K562 (cell line): ENCODE data around the gene THADA. TPM values are rescaled to one million over a fixed set of nuclear protein-coding genes. Genes with fewer than 3 reads are reported as not detected.
A peak's percentile ranks its signal among the peaks of the same experiment; 100 is the strongest.

Experiments
- ATAC-seq: fragments of 200-7000 bp; cut with Tn5 transposase; 3 replicates; pipeline ENCODE4 v1.9.1; 2020; ENCODE audit warnings: moderate library complexity
- BruUV-seq: library from RNA; stranded (reverse); fragments of 400-500 nt; replicated peaks from 2 replicates; lab custom pipeline; 2021; lab: Mats Ljungman, UMichigan
- CTCF ChIA-PET: fragments of 300-600 bp; formaldehyde crosslinking; extraction: SDS; loops from one replicate; lab custom pipeline; 2021; ENCODE audit warnings: low intra/inter-chr PET ratio; lab: Yijun Ruan, JAX
- POLR2A ChIA-PET: fragments of 300-600, 350-650 bp; sonication (Branson Sonifier 250); formaldehyde crosslinking; extraction: SDS; loops from one replicate; lab custom pipeline; 2021; ENCODE audit warnings: antibody characterized with exemption, inconsistent platforms; lab: Yijun Ruan, JAX
- DNase-seq, 4 experiments: peaks; one replicate each; pipeline versions ENCODE4 v3.0.0 to v3.0.0-alpha.2; 2011 to 2018; ENCODE audit warnings: low spot score in 3 of 4, mixed read lengths in 3 of 4; ENCODE audit errors: extremely low read depth in 1 of 4
- FAIRE-seq: peaks from 2 replicates; lab custom pipeline; 2011; peaks lifted over from hg19 to GRCh38; lab: Jason Lieb, UNC
- H2AFZ ChIP-seq: 2 replicates; pipeline ENCODE4 v1.6.0; 2011; ENCODE audit warnings: low read depth, low read length, control low read depth, inconsistent platforms
- H3K27ac ChIP-seq: fragments of 200-600 bp; 3 replicates; pipeline ENCODE4 v1.8.0; 2011; ENCODE audit warnings: low read depth, mild to moderate bottlenecking, control low read depth, inconsistent platforms, low read length, moderate library complexity, mixed read lengths; ENCODE audit errors: extremely low read depth
- H3K27me3 ChIP-seq, 2 experiments: fragments of 300-600 bp in 1 of 2; 2 replicates in 1 of 2; 3 replicates in 1 of 2; pipeline versions ENCODE4 v1.6.0 to v1.8.0; 2011; ENCODE audit warnings: inconsistent platforms in 2 of 2, low read length in 2 of 2, mild to moderate bottlenecking in 1 of 2, mixed read lengths in 1 of 2, moderate library complexity in 1 of 2; ENCODE audit not compliant: control insufficient read depth in 2 of 2, insufficient read depth in 2 of 2
- H3K36me3 ChIP-seq: fragments of 300-600 bp; 3 replicates; pipeline ENCODE4 v1.8.0; 2011; ENCODE audit warnings: mild to moderate bottlenecking, low read length, inconsistent platforms; ENCODE audit not compliant: control insufficient read depth, insufficient read depth
- H3K4me1 ChIP-seq, 2 experiments: fragments of 200-600 bp in 1 of 2; replicated peaks in 1 of 2; 2 replicates in 1 of 2; 3 replicates in 1 of 2; pipeline versions ENCODE4 v1.5.1 to v1.8.0; 2011; ENCODE audit warnings: inconsistent platforms in 2 of 2, low read length in 2 of 2, mild to moderate bottlenecking in 1 of 2, mixed read lengths in 1 of 2, moderate library complexity in 1 of 2; ENCODE audit not compliant: control insufficient read depth in 2 of 2, insufficient read depth in 2 of 2
- H3K4me2 ChIP-seq: 2 replicates; pipeline ENCODE4 v1.6.1; 2011; ENCODE audit warnings: low read length, control low read depth, inconsistent platforms, mixed read lengths; ENCODE audit not compliant: insufficient read depth
- H3K4me3 ChIP-seq: fragments of 200-600 bp; sonication (generic), shearing (Covaris generic); 2 replicates; pipeline ENCODE4 v1.5.1; 2016; ENCODE audit warnings: control low read depth, inconsistent platforms
- H3K79me2 ChIP-seq: fragments of 200-600 bp; 3 replicates; pipeline ENCODE4 v1.8.0; 2011; ENCODE audit warnings: low read length, inconsistent platforms; ENCODE audit not compliant: control insufficient read depth, insufficient read depth
- H3K9ac ChIP-seq, 2 experiments: 2 replicates each; pipeline versions ENCODE4 v1.6.0 to v1.6.1; 2011; ENCODE audit warnings: low read depth in 2 of 2, low read length in 2 of 2, control low read depth in 1 of 2, inconsistent platforms in 1 of 2, mild to moderate bottlenecking in 1 of 2, mixed read lengths in 1 of 2; ENCODE audit not compliant: insufficient read depth in 1 of 2
- H3K9me1 ChIP-seq: one replicate; pipeline ENCODE4 v1.6.0; 2011; ENCODE audit warnings: inconsistent platforms, mild to moderate bottlenecking, low read length, moderate library complexity; ENCODE audit not compliant: control insufficient read depth, insufficient read depth
- H3K9me3 ChIP-seq: replicated peaks from 2 replicates; pipeline ENCODE4 v1.5.1; 2011; ENCODE audit warnings: low read depth, low read length, inconsistent platforms; ENCODE audit not compliant: control insufficient read depth, insufficient read depth
- H4K20me1 ChIP-seq: replicated peaks from 2 replicates; pipeline ENCODE4 v1.6.1; 2011; ENCODE audit warnings: low read length, inconsistent platforms, mixed read lengths; ENCODE audit not compliant: control insufficient read depth, insufficient read depth
- BRD4 ChIP-seq: fragments of 200-600 bp; sonication (generic); IDR thresholded peaks from 2 replicates; pipeline ENCODE4 v1.6.1; 2017; ENCODE audit warnings: inconsistent platforms
- BRD9 ChIP-seq: fragments of 450-650 bp; IDR thresholded peaks from 2 replicates; pipeline ENCODE4 v1.6.1; 2018; ENCODE audit warnings: low read depth; ENCODE audit not compliant: partially characterized antibody
- CUX1 ChIP-seq: fragments of 200-800 bp; sonication (Bioruptor generic); IDR thresholded peaks from 2 replicates; pipeline ENCODE4 v1.6.1; 2016; ENCODE audit warnings: missing genetic modification characterization, missing compliant biosample characterization
- CXXC5 ChIP-seq: fragments of 250-450 bp; sonication (Bioruptor Pico); IDR thresholded peaks from 2 replicates; pipeline ENCODE4 v1.8.0; 2022; ENCODE audit warnings: inconsistent platforms, mild to moderate bottlenecking, moderate library complexity
- KHSRP ChIP-seq: fragments of 450-650 bp; IDR thresholded peaks from 2 replicates; pipeline ENCODE4 v1.6.1; 2017
- PCBP1 ChIP-seq: fragments of 200-400 bp; formaldehyde crosslinking; IDR thresholded peaks from 2 replicates; pipeline ENCODE4 v1.6.1; 2018; ENCODE audit warnings: mild to moderate bottlenecking, low read depth, low read length; ENCODE audit not compliant: poor library complexity, severe bottlenecking
- ZKSCAN8 ChIP-seq: fragments of 200-800 bp; sonication (Bioruptor generic); IDR thresholded peaks from 2 replicates; pipeline ENCODE4 v1.6.1; 2016; ENCODE audit warnings: missing genetic modification characterization, missing compliant biosample characterization
- ZNF140 ChIP-seq: fragments of 250-450 bp; sonication (Bioruptor Pico); IDR thresholded peaks from 2 replicates; pipeline ENCODE4 v1.8.0; 2021; ENCODE audit warnings: moderate library complexity, mild to moderate bottlenecking, inconsistent platforms
- ZNF696 ChIP-seq: fragments of 250-450 bp; sonication (Bioruptor Pico); conservative IDR thresholded peaks from 2 replicates; pipeline ENCODE4 v1.4.0; 2020; ENCODE audit warnings: mild to moderate bottlenecking, moderate library complexity
- WGBS: fragments of 100-300 bp; shearing (Covaris generic); methylation state at CpG from one replicate; pipeline ENCODE4 v1.1.6; 2016; ENCODE audit warnings: low coverage, mixed read lengths; ENCODE audit not compliant: insufficient coverage; ENCODE audit errors: missing lambda C conversion rate; 5-methylcytosine and 5-hydroxymethylcytosine counted together
- in situ Hi-C: fragments of 300-500 bp; cut with MboI; formaldehyde crosslinking; loops from 4 replicates; pipeline ENCODE4 v1.15.0; 2018; ENCODE audit warnings: inconsistent platforms, mixed read lengths
- intact Hi-C: fragments of 100-400 bp; cut with micrococcal nuclease; formaldehyde crosslinking; loops from 2 replicates; pipeline ENCODE4 v1.14.2; 2022
- polyA plus RNA-seq, 8 experiments: library from polyadenylated mRNA; depleted of rRNA in 4 of 8; stranded (reverse) in 5 of 8; unstranded in 3 of 8; fragments of >200 nt; fragmentation: Nextera tagmentation in 2 of 8; fragmentation: Illumina TruSeq in 1 of 8; extraction: Ambion mirVana in 2 of 8; extraction: Trizol in 1 of 8; gene quantifications; 2 replicates each; pipeline versions ENCODE4 v1.2.1 to v1.2.3, GENCODE V29; 2011 to 2014; ENCODE audit warnings: inconsistent platforms in 1 of 8, missing spikeins in 1 of 8
- total RNA-seq, 7 experiments: library from RNA; depleted of rRNA in 6 of 7; stranded (reverse); fragments of >200 nt in 6 of 7; fragmentation: Illumina TruSeq in 2 of 7; extraction: Trizol in 2 of 7; gene quantifications; 2 replicates each; pipeline versions ENCODE4 v1.2.1 to v1.2.3, GENCODE V29; 2011 to 2021; ENCODE audit warnings: low replicate concordance in 1 of 7
- TF ChIP-seq, protein P1 (sequence below): fragments of 450-650 bp; IDR thresholded peaks from 2 replicates; pipeline ENCODE4 v1.7.1; 2018; ENCODE audit warnings: mild to moderate bottlenecking, low read depth; ENCODE audit not compliant: partially characterized antibody
- TF ChIP-seq, protein P2 (sequence below), 2 experiments: IDR thresholded peaks in 1 of 2; conservative IDR thresholded peaks in 1 of 2; 2 replicates each; pipeline ENCODE4 v1.6.1; 2016; ENCODE audit warnings: low read depth in 2 of 2, mild to moderate bottlenecking in 1 of 2, missing compliant biosample characterization in 1 of 2, missing genetic modification characterization in 1 of 2, moderate library complexity in 1 of 2

Gene THADA
- total and polyA plus RNA-seq, 9 of the 15 experiments (the other 6 are each of a cell fraction or from before 2014, with no cell fraction given): 17.8 to 34.7 (median 31.9) TPM

DNA sequence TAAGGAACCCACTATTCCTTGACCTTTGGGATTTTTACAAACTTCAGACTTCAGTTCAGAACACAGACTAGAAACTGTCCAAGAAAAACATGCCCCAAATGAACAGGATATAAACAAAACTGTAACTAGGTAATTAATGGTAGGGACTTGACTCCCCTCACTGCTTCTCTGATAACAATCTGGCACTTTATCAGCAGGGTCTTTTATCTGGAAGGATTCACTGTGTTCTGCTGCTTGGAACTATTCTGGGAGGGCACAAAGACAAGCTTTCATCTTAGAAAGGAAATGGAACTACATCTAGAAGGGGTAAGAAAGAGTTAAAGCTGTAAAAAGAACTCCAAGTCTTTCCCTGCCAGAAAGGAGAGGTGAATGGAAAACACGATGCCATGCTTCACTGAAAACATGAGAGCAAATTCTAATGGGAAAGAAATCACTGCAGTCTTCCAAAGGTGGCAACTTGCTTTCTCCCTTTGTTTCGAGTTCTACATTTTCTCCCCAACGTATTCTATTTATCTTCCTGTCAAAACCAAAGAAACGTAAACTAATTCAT lies 181.2 kb downstream of the THADA start:
- no TSS peak for BruUV-seq
- no peaks in the 10 kb centered on the region for H3K27me3 ChIP-seq
- H3K4me2 ChIP-seq: no peak overlapping the region
- POLR2A ChIA-PET: interaction anchor here (0.6 to 1.4 kb wide), 2 partner anchors 26 to 120 kb away, joined by 4 to 5 read pairs; no protein-coding TSS in a partner anchor
- no peak overlapping the region for H3K27ac ChIP-seq
- no peak overlapping the region for H3K4me3 ChIP-seq
- H3K9me3 ChIP-seq: no peaks in the 10 kb centered on the region
- H4K20me1 ChIP-seq: no peaks in the 10 kb centered on the region
- H3K9ac ChIP-seq: no peak overlapping the region
- WGBS: 59% methylated on average over 4 of the region's 4 CpGs
- peak; percentile 42 for FAIRE-seq
- DNase-seq: no peak
- in situ Hi-C loops (no loop called here), intact Hi-C loops (no loop called here)
- H3K79me2 ChIP-seq: no peaks in the 10 kb centered on the region
- no peaks in the 10 kb centered on the region; a peak in 1 of 5 replicates for H3K4me1 ChIP-seq
- no peak for ATAC-seq
- H2AFZ ChIP-seq: no peak overlapping the region
- H3K9me1 ChIP-seq: no peaks in the 10 kb centered on the region
- CTCF ChIA-PET: no interaction called here
- peaks cover 4% of the 10 kb centered on the region; the same call in 1 of the 3 replicates for H3K36me3 ChIP-seq
- TF ChIP-seq BRD9 (no peak), PCBP1 (no peak), KHSRP (no peak), CUX1 (no peak), CXXC5 (CRISPR knock-in tag) (no peak), ZNF696 (no peak), ZNF140 (CRISPR knock-in tag) (no peak), BRD4 (no peak), ZKSCAN8 (CRISPR knock-in tag) (no peak)
- TF ChIP-seq, protein P1, sequence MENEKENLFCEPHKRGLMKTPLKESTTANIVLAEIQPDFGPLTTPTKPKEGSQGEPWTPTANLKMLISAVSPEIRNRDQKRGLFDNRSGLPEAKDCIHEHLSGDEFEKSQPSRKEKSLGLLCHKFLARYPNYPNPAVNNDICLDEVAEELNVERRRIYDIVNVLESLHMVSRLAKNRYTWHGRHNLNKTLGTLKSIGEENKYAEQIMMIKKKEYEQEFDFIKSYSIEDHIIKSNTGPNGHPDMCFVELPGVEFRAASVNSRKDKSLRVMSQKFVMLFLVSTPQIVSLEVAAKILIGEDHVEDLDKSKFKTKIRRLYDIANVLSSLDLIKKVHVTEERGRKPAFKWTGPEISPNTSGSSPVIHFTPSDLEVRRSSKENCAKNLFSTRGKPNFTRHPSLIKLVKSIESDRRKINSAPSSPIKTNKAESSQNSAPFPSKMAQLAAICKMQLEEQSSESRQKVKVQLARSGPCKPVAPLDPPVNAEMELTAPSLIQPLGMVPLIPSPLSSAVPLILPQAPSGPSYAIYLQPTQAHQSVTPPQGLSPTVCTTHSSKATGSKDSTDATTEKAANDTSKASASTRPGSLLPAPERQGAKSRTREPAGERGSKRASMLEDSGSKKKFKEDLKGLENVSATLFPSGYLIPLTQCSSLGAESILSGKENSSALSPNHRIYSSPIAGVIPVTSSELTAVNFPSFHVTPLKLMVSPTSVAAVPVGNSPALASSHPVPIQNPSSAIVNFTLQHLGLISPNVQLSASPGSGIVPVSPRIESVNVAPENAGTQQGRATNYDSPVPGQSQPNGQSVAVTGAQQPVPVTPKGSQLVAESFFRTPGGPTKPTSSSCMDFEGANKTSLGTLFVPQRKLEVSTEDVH: no peak
- TF ChIP-seq, protein P2, sequence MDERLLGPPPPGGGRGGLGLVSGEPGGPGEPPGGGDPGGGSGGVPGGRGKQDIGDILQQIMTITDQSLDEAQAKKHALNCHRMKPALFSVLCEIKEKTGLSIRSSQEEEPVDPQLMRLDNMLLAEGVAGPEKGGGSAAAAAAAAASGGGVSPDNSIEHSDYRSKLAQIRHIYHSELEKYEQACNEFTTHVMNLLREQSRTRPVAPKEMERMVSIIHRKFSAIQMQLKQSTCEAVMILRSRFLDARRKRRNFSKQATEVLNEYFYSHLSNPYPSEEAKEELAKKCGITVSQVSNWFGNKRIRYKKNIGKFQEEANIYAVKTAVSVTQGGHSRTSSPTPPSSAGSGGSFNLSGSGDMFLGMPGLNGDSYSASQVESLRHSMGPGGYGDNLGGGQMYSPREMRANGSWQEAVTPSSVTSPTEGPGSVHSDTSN (CRISPR knock-in tag; IDR thresholded peaks at IDR 0.05; ENCODE audit: low read depth): no peak
- TF ChIP-seq, protein P2 (tag; conservative IDR thresholded peaks at IDR 0.05; ENCODE audit: low read depth): no peak
